Raji (cell line): ENCODE measurements around the gene GRIN1.
A peak's percentile ranks its signal among the peaks of the same experiment; 100 is the strongest.

Experiments
- POLR2A ChIP-seq: IDR thresholded peaks from 2 replicates; pipeline ENCODE4 v1.6.1; 2011; ENCODE audit warnings: low read depth, low read length, control low read depth; ENCODE audit not compliant: insufficient read depth

Gene GRIN1

GRCh38 chr9:137175345-137175961 is 36.5 kb downstream of the GRIN1 start:
- no peak for TF ChIP-seq POLR2A

DNA sequence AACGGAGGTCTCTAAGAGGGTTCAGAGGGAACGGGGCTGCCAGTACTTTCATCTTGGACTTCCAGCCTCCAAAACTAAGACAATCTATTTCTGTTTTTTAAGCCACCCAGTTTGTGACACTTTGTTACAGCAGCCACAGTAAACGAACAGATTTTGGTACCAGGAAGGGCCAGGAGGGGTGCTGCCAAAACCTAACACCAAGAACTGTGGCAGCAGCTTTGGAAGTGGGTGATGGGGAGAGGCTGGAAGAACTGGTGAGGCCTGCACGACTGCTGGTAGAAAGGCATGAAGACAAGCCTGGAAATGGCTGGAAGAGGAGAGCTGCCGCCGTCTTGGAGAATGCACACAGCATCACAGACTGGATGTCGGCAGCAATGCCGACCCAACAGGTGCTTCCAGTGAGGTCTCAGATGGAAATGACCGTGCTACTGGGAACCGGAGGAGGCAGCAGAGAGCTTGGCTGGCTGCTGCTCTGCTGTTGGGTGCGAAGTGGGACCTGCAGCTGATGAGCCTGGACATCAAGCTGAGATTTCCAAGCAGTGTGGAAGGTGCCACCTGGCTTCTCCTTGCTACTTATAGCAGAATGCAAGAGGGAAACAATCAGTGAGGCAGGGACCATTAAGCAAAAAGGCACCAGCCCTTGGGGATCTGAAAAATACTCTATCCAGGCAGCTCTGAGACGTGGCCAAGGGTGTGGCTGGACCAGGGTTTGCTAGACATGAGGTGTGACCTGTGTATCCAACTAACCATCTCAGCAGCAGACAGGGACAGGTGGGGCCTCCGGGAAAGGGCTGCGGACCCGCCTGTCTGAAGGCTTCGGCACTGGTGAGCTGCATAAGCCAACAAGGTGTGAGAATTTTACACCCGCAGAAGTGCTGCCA is 37.6 kb downstream of the GRIN1 start:
- TF ChIP-seq POLR2A = no peak

DNA sequence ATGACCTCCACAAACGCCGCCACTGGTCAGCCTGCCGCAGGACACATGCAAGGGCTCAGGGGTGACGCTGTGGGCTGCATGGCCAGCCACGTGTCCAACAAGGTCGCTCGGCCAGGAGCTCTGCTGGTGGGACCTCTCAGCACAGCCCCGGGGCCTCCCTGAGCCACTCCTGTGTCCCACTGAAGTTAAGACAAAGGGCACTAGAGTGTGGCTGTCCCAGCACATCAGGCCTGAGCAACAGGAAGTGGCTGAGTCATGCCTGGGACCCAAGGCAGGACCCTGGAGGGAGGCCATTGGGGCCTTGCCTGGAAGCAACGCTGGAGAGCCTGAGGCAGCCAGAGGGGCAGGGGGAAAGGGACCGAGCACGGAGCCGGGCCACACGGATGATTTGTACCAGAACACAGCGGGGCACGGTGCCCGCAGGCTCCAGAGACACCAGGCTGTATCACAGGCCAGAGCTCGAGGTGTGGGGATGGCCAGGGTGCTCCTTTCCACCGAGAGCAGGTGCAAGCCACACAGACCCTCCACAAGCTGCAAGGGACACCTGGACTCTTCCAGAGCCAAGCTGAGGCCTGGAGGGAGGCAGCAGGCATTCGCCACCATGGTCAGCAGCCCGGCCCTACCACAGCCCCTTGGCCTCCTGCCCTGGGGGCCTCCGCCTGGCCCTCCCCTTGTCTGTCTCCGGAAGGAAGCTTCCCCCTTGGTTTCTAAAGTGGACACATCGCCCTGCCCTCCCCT is 39.4 kb downstream of the GRIN1 start:
- TF ChIP-seq POLR2A = no peak

GRCh38 chr9:137178939-137179630 is 40.1 kb downstream of the GRIN1 start:
- no peak for TF ChIP-seq POLR2A

DNA sequence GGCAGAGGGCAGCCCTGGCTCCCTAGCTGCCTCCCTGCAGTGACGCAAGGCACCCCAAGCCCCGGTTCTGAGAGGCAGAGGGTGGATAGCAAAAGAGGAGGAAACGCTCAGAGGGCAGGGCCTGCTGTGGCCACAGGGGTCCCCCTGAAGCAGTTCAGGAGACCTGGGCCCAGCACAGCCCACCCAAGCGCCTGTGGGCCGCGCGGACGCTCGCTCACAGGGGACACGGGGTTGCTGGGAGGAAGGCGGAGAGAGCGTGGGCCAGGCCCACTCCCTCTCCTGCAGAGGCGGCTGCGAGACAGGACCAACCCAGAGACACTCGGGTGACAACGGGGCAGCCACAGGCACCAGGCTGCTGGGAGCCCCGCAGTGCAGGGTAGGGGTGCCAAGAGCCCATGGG is 40.8 kb downstream of the GRIN1 start:
- TF ChIP-seq POLR2A = no peak

- no peak for TF ChIP-seq POLR2A
Observed at GRCh38 chr9:137180491-137180890, 41.5 kb downstream of the GRIN1 start.

DNA sequence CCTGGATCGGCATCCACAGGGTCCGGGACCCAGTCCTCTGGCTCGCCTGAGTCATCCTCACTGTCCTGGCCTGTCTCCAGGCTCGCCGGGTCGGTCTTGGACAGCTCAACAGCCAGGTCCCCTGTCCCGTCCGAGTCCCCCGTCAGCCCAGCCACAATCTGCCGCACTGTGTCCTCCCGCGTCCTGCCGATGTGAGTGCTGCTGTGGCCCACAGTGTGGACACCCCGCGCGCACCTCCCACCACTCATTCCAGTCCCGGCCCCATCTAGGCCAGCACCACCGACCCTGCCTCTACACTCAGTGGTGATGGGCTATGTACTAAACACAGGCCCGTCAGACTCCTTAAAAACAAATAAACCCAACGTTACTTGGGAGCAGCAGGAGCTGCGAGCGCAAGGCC is 42.7 kb downstream of the GRIN1 start:
- TF ChIP-seq POLR2A = no peak

- no peak for TF ChIP-seq POLR2A
Observed at GRCh38 chr9:137182836-137183235, 43.9 kb downstream of the GRIN1 start.

DNA sequence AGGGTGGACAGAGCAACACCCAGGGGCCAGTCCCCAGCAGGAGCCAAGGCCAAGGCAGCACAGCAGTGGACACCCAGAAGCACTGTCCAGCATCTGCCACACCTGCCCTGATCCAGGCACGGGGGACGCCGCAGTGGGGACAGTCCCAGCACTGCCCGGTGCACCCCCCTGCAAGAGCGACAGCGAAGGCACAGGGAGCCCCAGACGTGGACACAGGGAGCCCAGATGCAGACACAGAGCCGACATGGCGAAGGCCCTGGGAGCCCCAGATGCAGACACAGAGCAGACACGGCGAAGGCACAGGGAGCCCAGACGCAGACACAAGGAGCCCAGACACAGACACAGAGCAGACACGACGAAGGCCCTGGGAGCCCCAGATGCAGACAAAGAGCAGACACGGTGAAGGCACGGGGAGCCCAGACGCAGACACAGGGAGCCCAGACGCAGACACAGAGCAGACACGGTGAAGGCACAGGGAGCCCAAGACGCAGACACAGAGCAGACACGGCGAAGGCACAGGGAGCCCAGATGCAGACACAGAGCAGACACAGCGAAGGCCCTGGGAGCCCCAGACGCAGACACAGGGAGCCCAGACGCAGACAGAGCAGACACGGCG is 45.1 kb downstream of the GRIN1 start:
- TF ChIP-seq POLR2A = no peak

DNA sequence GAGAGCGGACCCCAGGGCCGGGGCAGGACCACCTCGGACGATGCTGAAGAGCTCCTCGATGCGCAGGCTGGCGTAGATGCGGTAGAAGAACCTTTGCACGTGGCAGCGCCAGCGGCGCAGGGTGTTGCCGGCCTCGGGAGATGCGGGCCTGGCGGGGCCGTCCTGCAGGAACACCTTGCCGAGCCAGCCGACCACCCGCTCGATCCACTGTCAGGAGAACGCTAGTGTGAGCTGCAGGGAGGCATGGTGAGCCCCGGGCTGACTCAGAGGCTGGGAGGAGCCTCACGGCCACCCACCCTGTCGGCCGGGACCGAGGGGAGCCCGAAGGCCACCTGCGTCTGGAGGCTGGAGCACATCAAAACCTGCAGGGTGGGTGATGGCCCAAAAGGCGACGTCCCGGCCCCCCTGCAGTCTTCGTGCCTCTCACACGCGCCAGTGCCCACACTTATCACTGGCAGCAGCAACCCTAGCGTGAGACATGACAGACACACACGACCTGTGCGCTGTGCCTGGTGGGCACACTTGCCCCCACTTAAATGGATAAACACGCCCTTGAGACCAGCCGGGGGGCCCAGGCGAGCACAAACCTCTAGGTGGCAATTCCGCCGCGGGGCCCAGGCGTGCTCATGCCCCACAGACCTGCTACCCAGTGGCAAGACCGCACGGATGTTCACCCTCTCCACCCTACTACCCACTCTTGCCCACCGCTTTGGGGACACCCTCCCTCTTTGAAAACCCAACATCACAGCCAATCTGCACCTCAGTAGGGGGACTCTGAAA is 46.1 kb downstream of the GRIN1 start:
- TF ChIP-seq POLR2A = no peak

GRCh38 chr9:137185921-137186320 is 47.0 kb downstream of the GRIN1 start:
- no peak for TF ChIP-seq POLR2A

GRCh38 chr9:137186385-137186784 is 47.4 kb downstream of the GRIN1 start:
- no peak for TF ChIP-seq POLR2A

DNA sequence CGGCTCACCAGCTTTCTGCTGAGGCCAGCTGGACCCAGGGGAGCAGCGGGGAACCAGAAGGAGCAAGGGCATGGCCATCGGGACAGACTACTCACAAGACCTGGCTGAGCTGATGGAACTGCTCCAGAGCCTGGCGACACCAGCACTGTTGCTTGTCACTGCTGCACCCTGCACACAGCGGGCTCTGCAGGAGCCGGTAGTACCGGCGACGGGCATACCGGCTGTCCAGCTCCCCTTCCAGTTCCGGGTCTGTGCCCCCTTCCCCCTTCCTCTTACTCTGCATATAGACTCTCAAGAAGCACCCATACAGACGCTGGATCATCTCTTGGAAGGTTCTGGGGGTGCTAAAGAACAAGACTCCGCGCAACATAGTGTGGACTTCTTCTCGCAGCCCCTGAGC is 48.4 kb downstream of the GRIN1 start:
- no peak for TF ChIP-seq POLR2A

DNA sequence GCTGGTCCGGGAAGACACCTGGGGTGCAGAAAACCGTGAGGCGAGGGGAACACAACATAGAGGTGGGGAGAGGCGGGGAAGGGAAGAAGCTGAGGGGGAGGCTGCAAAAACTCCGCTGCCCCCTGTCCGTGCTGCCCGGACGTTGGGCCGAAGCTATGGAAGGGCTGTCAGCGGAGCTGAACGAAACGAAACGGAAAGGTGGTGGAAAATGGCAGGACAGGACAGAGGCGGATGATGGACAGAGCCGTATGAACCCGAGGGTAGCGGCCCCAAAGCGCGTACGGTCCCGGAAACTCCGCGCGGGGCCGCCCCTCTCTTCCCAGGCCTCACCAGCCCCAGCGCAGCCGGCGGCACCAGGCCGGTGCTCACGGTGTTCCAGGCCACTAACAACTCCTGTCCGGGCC is 49.1 kb downstream of the GRIN1 start:
- no peak for TF ChIP-seq POLR2A

GRCh38 chr9:137188490-137189296 is 49.7 kb downstream of the GRIN1 start, which contains the start of the genes ANAPC2 and SSNA1:
Gene ANAPC2, minus strand, starts transcription at chr9:137188560. Its CDS starts 28 bp downstream, at chr9:137188532.
Gene SSNA1, plus strand, starts transcription at chr9:137188676. Its CDS starts 51 bp downstream, at chr9:137188727.
- TF ChIP-seq POLR2A = peak; percentile 92
